ENCODE measurements around the gene XPO6. TPM values are rescaled to one million over a fixed set of nuclear protein-coding genes. Genes with fewer than 3 reads are reported as not detected.

The XPO6 gene
- total RNA-seq, 3 donors from 2014 or later (not counting 1 experiment from before 2014, with no cell fraction given), result 233 to 321 (median 240) TPM

- Histone ChIP-seq H3K9me3 (ENCODE audit: control insufficient read depth, insufficient read depth, low read length) (no peaks in the 10 kb centered on the region), H3K27ac (ENCODE audit: low read length) (no peak overlapping the region), H3K4me3 (ENCODE audit: low read length) (no peak overlapping the region), H3K27me3 (ENCODE audit: control insufficient read depth, insufficient read depth, low read length) (no peaks in the 10 kb centered on the region), H3K4me1 (ENCODE audit: control insufficient read depth, insufficient read depth, low read length) (peaks cover 25% of the 10 kb centered on the region), H3K36me3 (ENCODE audit: control insufficient read depth, insufficient read depth, low read length) (peaks cover 62% of the 10 kb centered on the region)
- ATAC-seq (no peak), DNase-seq (no peak)
- intact Hi-C loops (cut with micrococcal nuclease), result no loop called here
- Mint-ChIP-seq H3K4me1 (peaks cover 37 to 46% of the 10 kb centered on the region in 2 donors), H3K9me3 (no peaks in the 10 kb centered on the region), H3K4me3 (no peak overlapping the region), H3K27ac (no peak overlapping the region), H3K36me3 (peaks cover 6% of the 10 kb centered on the region), H3K27me3 (ENCODE audit: low read depth in 2 of 2) (no peaks in the 10 kb centered on the region)
- TF ChIP-seq CTCF (IDR thresholded peaks at IDR 0.05), result no peak
- WGBS (ENCODE audit: insufficient coverage), result 93% methylated on average over 6 of the region's 6 CpGs
These were observed 6.5 kb downstream of the XPO6 start for GRCh38 chr16:28205117-28205899.

- Mint-ChIP-seq H3K4me1 (peaks cover 31 to 39% of the 10 kb centered on the region in 2 donors), H3K4me3 (no peak overlapping the region), H3K27me3 (ENCODE audit: low read depth in 2 of 2) (no peaks in the 10 kb centered on the region), H3K36me3 (peaks cover 6% of the 10 kb centered on the region), H3K9me3 (no peaks in the 10 kb centered on the region), H3K27ac (no peak overlapping the region)
- no peak for DNase-seq
- ATAC-seq, result peak in 1 of 3 donors; percentile 75
- TF ChIP-seq CTCF (IDR thresholded peaks at IDR 0.05), result no peak
- Histone ChIP-seq H3K9me3 (ENCODE audit: control insufficient read depth, insufficient read depth, low read length) (no peaks in the 10 kb centered on the region), H3K36me3 (ENCODE audit: control insufficient read depth, insufficient read depth, low read length) (peaks cover 62% of the 10 kb centered on the region), H3K4me3 (ENCODE audit: low read length) (no peak overlapping the region), H3K4me1 (ENCODE audit: control insufficient read depth, insufficient read depth, low read length) (peaks cover 18% of the 10 kb centered on the region), H3K27ac (ENCODE audit: low read length) (no peak overlapping the region), H3K27me3 (ENCODE audit: control insufficient read depth, insufficient read depth, low read length) (no peaks in the 10 kb centered on the region)
- intact Hi-C loops (cut with micrococcal nuclease), result no loop called here
- WGBS (ENCODE audit: insufficient coverage), result 91% methylated on average over 6 of the region's 6 CpGs
These were observed 7.1 kb downstream of the XPO6 start for GRCh38 chr16:28204622-28205021.

- Mint-ChIP-seq H3K4me3 (no peak overlapping the region), H3K36me3 (peaks cover 6% of the 10 kb centered on the region), H3K27me3 (ENCODE audit: low read depth in 2 of 2) (no peaks in the 10 kb centered on the region), H3K9me3 (no peaks in the 10 kb centered on the region), H3K4me1 (peaks cover 30 to 39% of the 10 kb centered on the region in 2 donors), H3K27ac (no peak overlapping the region)
- DNase-seq, result no peak
- Histone ChIP-seq H3K27me3 (ENCODE audit: control insufficient read depth, insufficient read depth, low read length) (no peaks in the 10 kb centered on the region), H3K9me3 (ENCODE audit: control insufficient read depth, insufficient read depth, low read length) (no peaks in the 10 kb centered on the region), H3K27ac (ENCODE audit: low read length) (no peak overlapping the region), H3K4me1 (ENCODE audit: control insufficient read depth, insufficient read depth, low read length) (peaks cover 14% of the 10 kb centered on the region), H3K4me3 (ENCODE audit: low read length) (no peak overlapping the region), H3K36me3 (ENCODE audit: control insufficient read depth, insufficient read depth, low read length) (peaks cover 62% of the 10 kb centered on the region)
- 84% methylated on average over 4 of the region's 4 CpGs for WGBS (ENCODE audit: insufficient coverage)
- ATAC-seq, result no peak
- intact Hi-C loops (cut with micrococcal nuclease), result no loop called here
- no peak for TF ChIP-seq CTCF (IDR thresholded peaks at IDR 0.05)
These were observed 7.6 kb downstream of the XPO6 start for GRCh38 chr16:28204204-28204603.
